HFFc6 (cell line): ENCODE measurements around the gene PTPRR. TPM values are rescaled to one million over a fixed set of nuclear protein-coding genes. Genes with fewer than 3 reads are reported as not detected.

Source experiments
- DNase-seq: peaks from one replicate; pipeline ENCODE4 v3.0.0-alpha.2; 2018
- H3K27ac Mint-ChIP-seq: 2 replicates; pipeline ENCODE4 v1.8.0; 2020; ENCODE audit warnings: mild to moderate bottlenecking, mixed read lengths
- H3K27me3 Mint-ChIP-seq: 2 replicates; pipeline ENCODE4 v1.8.0; 2021; ENCODE audit warnings: mild to moderate bottlenecking, moderate library complexity, mixed read lengths; ENCODE audit not compliant: insufficient read depth
- H3K36me3 Mint-ChIP-seq: 2 replicates; pipeline ENCODE4 v1.8.0; 2021; ENCODE audit warnings: low read depth, mixed read lengths
- H3K4me1 Mint-ChIP-seq: 2 replicates; pipeline ENCODE4 v1.8.0; 2020; ENCODE audit warnings: low read depth, mixed read lengths
- H3K4me3 Mint-ChIP-seq: 2 replicates; pipeline ENCODE4 v1.8.0; 2020; ENCODE audit warnings: mild to moderate bottlenecking, moderate library complexity, mixed read lengths
- H3K9me3 Mint-ChIP-seq: 2 replicates; pipeline ENCODE4 v1.8.0; 2020; ENCODE audit warnings: mild to moderate bottlenecking, mixed read lengths
- CTCF ChIP-seq: fragments of 200-600 bp; sonication (generic); IDR thresholded peaks from 2 replicates; pipeline ENCODE4 v1.5.0; 2021; ENCODE audit warnings: antibody characterized with exemption, mild to moderate bottlenecking
- total RNA-seq, 6 experiments: library from RNA; stranded (reverse); fragmentation: NEBNext Ultra II Directional; extraction: Animal tissue kit (Norgen Biotek cat#: 25700); gene quantifications; 2 replicates in 1 of 6; 3 replicates in 5 of 6; pipeline ENCODE4 v1.2.3, GENCODE V29; 2021

PTPRR gene
- total RNA-seq, 6 experiments from 2014 or later = 0.40 to 1.1 (median 0.48) TPM

- H3K4me3 Mint-ChIP-seq = peak overlapping the region; percentile 88
- no peaks in the 10 kb centered on the region for H3K9me3 Mint-ChIP-seq
- peaks cover 6% of the 10 kb centered on the region; the same call in 1 of the 2 replicates for H3K27me3 Mint-ChIP-seq
- H3K27ac Mint-ChIP-seq = peak overlapping the region; percentile 38
- peaks cover 61% of the 10 kb centered on the region for H3K4me1 Mint-ChIP-seq
- no peak; the same call in 1 of the 2 replicates for TF ChIP-seq CTCF
- H3K36me3 Mint-ChIP-seq = peaks cover 6% of the 10 kb centered on the region
- no peak for DNase-seq
Measured at GRCh38 chr12:70609739-70610491, 310.6 kb downstream of the PTPRR start.

GRCh38 chr12:70609203-70609602, 311.3 kb downstream of the PTPRR start:
- peak overlapping the region; percentile 44; the same call in 1 of the 2 replicates for H3K27ac Mint-ChIP-seq
- peaks cover 6% of the 10 kb centered on the region; the same call in 1 of the 2 replicates for H3K27me3 Mint-ChIP-seq
- no peak for DNase-seq
- peaks cover 6% of the 10 kb centered on the region for H3K36me3 Mint-ChIP-seq
- peak overlapping the region; percentile 88 for H3K4me3 Mint-ChIP-seq
- no peaks in the 10 kb centered on the region for H3K9me3 Mint-ChIP-seq
- TF ChIP-seq CTCF = no peak
- peaks cover 61% of the 10 kb centered on the region for H3K4me1 Mint-ChIP-seq

- H3K4me1 Mint-ChIP-seq = peaks cover 67% of the 10 kb centered on the region
- no peak overlapping the region for H3K27ac Mint-ChIP-seq
- peaks cover 6% of the 10 kb centered on the region; the same call in 1 of the 2 replicates for H3K27me3 Mint-ChIP-seq
- peaks cover 6% of the 10 kb centered on the region for H3K36me3 Mint-ChIP-seq
- no peak for TF ChIP-seq CTCF
- no peaks in the 10 kb centered on the region for H3K9me3 Mint-ChIP-seq
- no peak for DNase-seq
- H3K4me3 Mint-ChIP-seq = peak overlapping the region; percentile 88; the same call in 1 of the 2 replicates
Measured at GRCh38 chr12:70608184-70608583, 312.4 kb downstream of the PTPRR start.

GRCh38 chr12:70607107-70607506, 313.4 kb downstream of the PTPRR start:
- no peak for DNase-seq
- peaks cover 75% of the 10 kb centered on the region for H3K4me1 Mint-ChIP-seq
- peaks cover 6% of the 10 kb centered on the region for H3K36me3 Mint-ChIP-seq
- no peak overlapping the region for H3K27ac Mint-ChIP-seq
- no peak overlapping the region for H3K4me3 Mint-ChIP-seq
- no peaks in the 10 kb centered on the region for H3K9me3 Mint-ChIP-seq
- TF ChIP-seq CTCF = no peak
- peaks cover 6% of the 10 kb centered on the region; the same call in 1 of the 2 replicates for H3K27me3 Mint-ChIP-seq

- peak; percentile 46 for DNase-seq
- TF ChIP-seq CTCF = no peak
- no peak overlapping the region for H3K27ac Mint-ChIP-seq
- peaks cover 6% of the 10 kb centered on the region for H3K36me3 Mint-ChIP-seq
- H3K27me3 Mint-ChIP-seq = peaks cover 6% of the 10 kb centered on the region; the same call in 1 of the 2 replicates
- H3K9me3 Mint-ChIP-seq = no peaks in the 10 kb centered on the region
- H3K4me1 Mint-ChIP-seq = peaks cover 73% of the 10 kb centered on the region
- peak overlapping the region; percentile 24 for H3K4me3 Mint-ChIP-seq
Measured at GRCh38 chr12:70605976-70606375, 314.6 kb downstream of the PTPRR start.
